Right renal pelvis (tissue), 4 donors: ENCODE data around the gene COL6A2. TPM values are rescaled to one million over a fixed set of nuclear protein-coding genes. Genes with fewer than 3 reads are reported as not detected.
"Not testable (repeated sequence)": the region's sequence is repeated elsewhere in the genome, so short reads cannot be mapped to it uniquely, and the experiment has no call there.

ENCODE experiments used
- DNase-seq, 4 donors: peaks; one replicate each; pipeline ENCODE4 v3.0.0-alpha.2; 2013; ENCODE audit warnings: low read depth in 4 of 4, low spot score in 3 of 4, missing footprints in 1 of 4
- polyA plus RNA-seq, 4 donors: library from polyadenylated mRNA; unstranded; fragments of 120-200 nt; gene quantifications; one replicate each; pipeline ENCODE4 v1.2.1, GENCODE V29; 2013; ENCODE audit not compliant: insufficient read length in 4 of 4

COL6A2 gene
- polyA plus RNA-seq, 4 donors = 181 to 254 (median 205) TPM

DNA sequence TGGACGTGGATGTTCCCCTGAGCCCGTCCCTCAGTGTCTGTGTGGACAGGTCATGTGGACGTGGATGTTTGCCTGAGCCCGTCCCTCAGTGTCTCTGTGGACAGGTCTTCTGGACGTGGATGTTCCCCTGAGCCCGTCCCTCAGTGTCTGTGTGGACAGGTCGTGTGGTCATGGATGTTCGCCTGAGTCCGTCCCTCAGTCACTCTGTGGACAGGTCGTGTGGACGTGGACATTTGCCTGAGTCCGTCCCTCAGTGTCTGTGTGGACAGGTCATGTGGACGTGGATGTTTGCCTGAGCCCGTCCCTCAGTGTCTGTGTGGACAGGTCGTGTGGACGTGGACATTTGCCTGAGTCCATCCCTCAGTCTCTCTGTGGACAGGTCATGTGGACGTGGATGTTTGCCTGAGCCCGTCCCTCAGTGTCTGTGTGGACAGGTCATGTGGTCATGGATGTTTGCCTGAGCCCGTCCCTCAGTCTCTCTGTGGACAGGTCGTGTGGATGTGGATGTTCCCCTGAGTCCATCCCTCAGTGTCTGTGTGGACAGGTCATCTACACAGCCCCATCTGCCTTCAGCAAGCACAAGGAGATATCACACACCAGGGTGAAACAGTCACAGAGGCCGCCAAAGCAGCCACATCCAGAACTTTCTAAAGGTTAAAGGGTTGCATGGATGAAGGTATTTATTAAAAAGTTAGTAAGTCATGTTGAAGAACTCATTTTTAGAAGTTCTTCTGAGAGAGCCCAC, 38.0 kb upstream of the COL6A2 start:
- DNase-seq = not testable (repeated sequence)

DNA sequence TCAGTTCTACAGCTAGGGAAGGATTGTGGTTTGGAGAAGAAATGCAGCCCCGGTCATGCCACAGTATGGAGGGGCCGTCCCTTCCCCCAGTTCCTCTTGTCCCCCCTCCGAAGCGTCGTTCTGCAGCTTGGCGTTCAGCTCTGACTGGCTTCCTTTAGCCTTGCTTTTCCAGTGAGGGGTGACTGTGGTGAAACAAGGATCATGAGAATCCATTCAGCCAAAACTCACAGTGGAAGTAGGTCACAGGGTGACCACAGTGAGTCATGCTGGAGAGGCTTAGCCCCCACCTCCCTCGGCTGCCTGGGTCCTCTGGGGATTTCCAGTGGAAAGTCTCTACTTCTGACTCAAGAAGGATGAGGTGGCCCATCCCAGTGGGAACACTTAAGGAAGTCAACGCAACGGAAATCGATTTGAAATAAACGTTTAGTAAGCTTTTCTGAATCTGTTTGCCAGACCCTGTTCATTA, 37.3 kb upstream of the COL6A2 start:
- no peak for DNase-seq

- DNase-seq = no peak
Measured at GRCh38 chr21:46061063-46061462, 36.8 kb upstream of the COL6A2 start.

- no peak for DNase-seq
Measured at GRCh38 chr21:46061518-46061917, 36.4 kb upstream of the COL6A2 start.

GRCh38 chr21:46061950-46062349, 36.0 kb upstream of the COL6A2 start:
- no peak for DNase-seq

- no peak for DNase-seq
Measured at GRCh38 chr21:46062471-46063211, 35.3 kb upstream of the COL6A2 start.

DNA sequence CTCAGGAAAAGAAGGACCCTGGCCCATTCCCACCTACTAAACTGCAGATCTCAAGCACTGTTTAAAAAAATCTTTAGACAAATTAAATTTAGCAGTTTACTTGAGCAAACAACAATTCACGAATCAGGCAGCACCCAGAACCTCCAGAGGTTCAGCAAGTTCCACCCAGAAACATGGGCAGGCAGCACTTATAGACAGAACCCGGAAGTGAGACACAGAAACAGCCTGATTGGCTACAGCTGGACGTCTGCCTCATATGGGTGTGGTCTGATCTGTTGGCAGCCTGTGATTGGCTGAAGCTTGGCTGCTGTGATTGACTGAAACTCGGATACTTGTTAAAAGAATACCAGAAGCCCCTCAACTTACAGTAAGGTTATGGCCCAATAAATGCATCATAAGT, 34.7 kb upstream of the COL6A2 start:
- DNase-seq = no peak

GRCh38 chr21:46063734-46064680, 33.9 kb upstream of the COL6A2 start:
- DNase-seq = no peak

DNA sequence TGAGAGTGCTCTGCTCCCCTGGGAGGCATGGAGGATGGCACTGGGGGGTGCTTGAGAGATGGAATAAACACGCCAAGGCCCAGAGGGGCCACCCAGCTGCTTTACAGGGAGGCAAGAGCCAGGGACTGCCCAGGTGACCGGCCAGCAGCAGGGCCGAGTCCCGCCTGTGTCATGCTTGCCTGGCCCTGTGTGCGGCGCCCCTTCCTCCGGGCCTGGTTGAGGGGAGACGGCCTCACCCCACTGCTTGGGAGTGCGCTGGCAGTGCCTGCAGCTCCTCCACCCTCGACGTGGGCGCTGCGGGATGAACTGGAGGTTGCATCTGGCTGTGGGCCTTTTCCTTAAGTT, 33.1 kb upstream of the COL6A2 start:
- DNase-seq = no peak

GRCh38 chr21:46065215-46065913, 32.5 kb upstream of the COL6A2 start:
- no peak for DNase-seq

DNA sequence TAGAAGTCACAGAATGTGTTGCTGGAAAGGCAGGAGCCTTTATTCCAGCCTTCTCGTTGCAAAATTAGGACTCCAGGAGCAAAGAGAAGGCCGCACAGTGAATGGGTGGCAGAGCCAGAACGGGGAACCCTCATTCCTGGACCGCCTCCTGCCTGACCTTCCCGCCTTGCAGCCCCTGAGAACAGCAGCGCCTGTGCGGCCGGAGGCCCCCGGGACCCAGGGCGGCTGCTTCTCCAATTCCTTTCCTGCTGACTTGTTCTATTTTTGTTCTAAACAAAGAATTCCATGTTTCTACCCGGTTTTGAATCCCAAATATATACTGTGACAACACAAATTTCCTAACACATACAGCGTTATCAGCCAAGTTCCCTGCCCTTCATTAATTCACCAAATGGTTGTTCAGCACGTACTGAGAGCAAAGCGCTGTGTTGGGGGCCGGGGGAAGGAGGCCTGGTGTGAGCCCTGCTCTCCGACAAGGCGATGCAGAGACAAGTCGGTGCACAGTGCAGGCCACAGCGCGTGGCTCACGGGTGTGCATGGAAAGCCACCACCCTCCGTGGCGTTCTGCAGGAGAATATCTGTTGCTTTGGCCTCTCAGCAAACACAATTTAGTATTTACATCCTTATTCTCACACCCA, 31.9 kb upstream of the COL6A2 start:
- DNase-seq = no peak

GRCh38 chr21:46066591-46067331, 31.2 kb upstream of the COL6A2 start:
- no peak for DNase-seq

- DNase-seq = no peak
Measured at GRCh38 chr21:46067505-46068201, 30.3 kb upstream of the COL6A2 start.

DNA sequence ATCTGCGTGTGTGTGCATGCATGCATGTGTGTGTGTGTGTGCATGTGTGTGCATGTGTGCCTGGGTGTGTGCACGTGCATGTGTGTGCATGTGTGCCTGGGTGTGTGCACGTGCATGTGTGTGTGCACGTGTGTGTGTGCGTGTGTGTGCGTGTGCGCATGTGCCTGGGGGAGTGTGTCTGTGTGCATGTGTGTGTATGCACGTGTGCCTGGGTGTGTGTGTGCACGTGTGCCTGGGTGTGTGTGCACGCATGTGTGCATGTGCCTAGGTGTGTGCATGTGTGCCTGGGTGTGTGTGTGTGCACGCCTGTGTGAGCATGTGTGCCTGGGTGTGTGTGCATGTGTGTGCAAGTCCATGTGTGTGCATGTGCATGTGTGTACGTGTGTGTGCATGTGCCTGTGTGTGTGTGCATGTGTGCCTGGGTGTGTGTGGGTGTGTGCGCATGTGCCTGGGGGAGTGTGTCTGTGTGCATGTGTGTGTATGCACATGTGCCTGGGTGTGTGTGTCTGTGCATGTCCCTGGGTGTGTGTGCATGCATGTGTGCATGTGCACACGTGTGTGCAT, 29.3 kb upstream of the COL6A2 start:
- DNase-seq = no peak

DNA sequence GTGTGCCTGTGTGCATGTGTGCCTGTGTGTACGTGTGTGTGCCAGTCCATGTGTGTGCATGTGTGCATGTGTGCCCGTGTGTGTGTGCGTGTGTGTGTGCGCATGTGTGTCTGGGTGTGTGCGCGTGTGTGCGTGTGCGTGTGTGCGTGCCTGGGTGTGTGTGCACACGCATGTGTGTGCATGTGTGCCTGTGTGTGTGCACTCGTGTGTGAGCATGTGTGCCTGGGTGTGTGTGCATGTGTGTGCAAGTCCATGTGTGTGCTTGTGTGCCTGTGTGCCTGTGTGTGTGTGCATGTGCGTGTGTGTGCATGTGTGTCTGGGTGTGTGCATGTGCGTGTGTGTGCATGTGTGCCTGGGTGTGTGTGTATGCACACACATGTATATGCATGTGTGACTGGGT, 28.7 kb upstream of the COL6A2 start:
- no peak for DNase-seq

GRCh38 chr21:46069719-46070279, 28.1 kb upstream of the COL6A2 start:
- no peak for DNase-seq

DNA sequence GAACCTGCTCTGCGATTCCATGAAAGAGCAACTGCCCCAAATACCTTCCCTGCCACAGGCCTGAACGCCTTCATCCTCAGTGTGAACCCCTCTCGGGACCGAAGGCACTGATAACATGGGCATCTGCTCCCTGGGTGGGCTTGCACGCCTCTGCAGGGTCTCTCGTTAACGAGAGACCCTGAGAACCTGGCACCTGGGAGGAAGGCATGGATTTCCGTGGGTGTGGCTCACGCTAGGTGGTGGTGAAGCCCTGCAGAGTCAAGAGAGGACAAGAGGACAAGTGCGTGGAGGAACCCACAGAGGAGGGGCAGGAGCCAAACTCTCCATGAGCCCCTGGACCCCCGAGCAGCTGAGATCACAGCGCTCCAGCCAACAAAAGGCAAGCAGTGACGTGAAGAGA, 26.8 kb upstream of the COL6A2 start:
- DNase-seq = no peak

- not testable (repeated sequence) for DNase-seq
Measured at GRCh38 chr21:46076724-46077123, 21.2 kb upstream of the COL6A2 start.
